ENCODE results near the gene XPR1. TPM values are rescaled to one million over a fixed set of nuclear protein-coding genes. Genes with fewer than 3 reads are reported as not detected.

The XPR1 gene
- total RNA-seq, 4 donors from 2014 or later = 13.4 to 22.1 (median 14.9) TPM

- Histone ChIP-seq H3K27ac (no peak overlapping the region), H3K4me3 (no peak overlapping the region), H3K9me3 (no peaks in the 10 kb centered on the region), H3K36me3 (peaks cover 25% of the 10 kb centered on the region), H3K4me1 (peaks cover 1% of the 10 kb centered on the region), H3K27me3 (no peaks in the 10 kb centered on the region)
- 92% methylated on average over 4 of the region's 4 CpGs for WGBS
- DNase-seq (ENCODE audit: low spot score in 2 of 2) = no peak
- TF ChIP-seq POLR2AphosphoS5 (IDR thresholded peaks at IDR 0.05) (no peak), EP300 (IDR thresholded peaks at IDR 0.05) (no peak), POLR2A (IDR thresholded peaks at IDR 0.05) (no peak), CTCF (IDR thresholded peaks at IDR 0.05) (no peak)
Measured at GRCh38 chr1:180932378-180932777, 300.6 kb downstream of the XPR1 start.

GRCh38 chr1:180933141-180933540 is 301.3 kb downstream of the XPR1 start:
- no peaks in the 10 kb centered on the region for H3K27me3 ChIP-seq
- H3K27ac ChIP-seq = no peak overlapping the region
- TF ChIP-seq EP300 (IDR thresholded peaks at IDR 0.05) (no peak), POLR2AphosphoS5 (IDR thresholded peaks at IDR 0.05) (no peak), POLR2A (IDR thresholded peaks at IDR 0.05) (no peak), CTCF (IDR thresholded peaks at IDR 0.05) (no peak)
- peaks cover 27% of the 10 kb centered on the region for H3K36me3 ChIP-seq
- H3K4me3 ChIP-seq = no peak overlapping the region
- H3K9me3 ChIP-seq = no peaks in the 10 kb centered on the region
- no peak for DNase-seq (ENCODE audit: low spot score in 2 of 2)
- no peaks in the 10 kb centered on the region for H3K4me1 ChIP-seq

- no peak overlapping the region for H3K27ac ChIP-seq
- no peak overlapping the region for H3K4me3 ChIP-seq
- no peaks in the 10 kb centered on the region for H3K27me3 ChIP-seq
- H3K4me1 ChIP-seq = no peaks in the 10 kb centered on the region
- TF ChIP-seq CTCF (IDR thresholded peaks at IDR 0.05) (no peak), POLR2AphosphoS5 (IDR thresholded peaks at IDR 0.05) (no peak), EP300 (IDR thresholded peaks at IDR 0.05) (no peak), POLR2A (IDR thresholded peaks at IDR 0.05) (no peak)
- H3K36me3 ChIP-seq = peaks cover 31% of the 10 kb centered on the region
- DNase-seq (ENCODE audit: low spot score in 2 of 2) = no peak
- H3K9me3 ChIP-seq = no peaks in the 10 kb centered on the region
- 83% methylated on average over 7 of the region's 7 CpGs for WGBS
Measured at GRCh38 chr1:180934563-180934962, 302.7 kb downstream of the XPR1 start.

- WGBS = 90% methylated on average over 18 of the region's 45 CpGs
- Histone ChIP-seq H3K36me3 (peaks cover 31% of the 10 kb centered on the region), H3K27me3 (no peaks in the 10 kb centered on the region), H3K4me1 (no peaks in the 10 kb centered on the region), H3K4me3 (no peak overlapping the region), H3K9me3 (no peaks in the 10 kb centered on the region), H3K27ac (no peak overlapping the region)
- DNase-seq (ENCODE audit: low spot score in 2 of 2) = no peak
- TF ChIP-seq POLR2AphosphoS5 (IDR thresholded peaks at IDR 0.05) = no peak
Measured at GRCh38 chr1:180935326-180936109, 303.7 kb downstream of the XPR1 start.

GRCh38 chr1:180936110-180937011 is 304.5 kb downstream of the XPR1 start:
- no peaks in the 10 kb centered on the region for H3K9me3 ChIP-seq
- DNase-seq (ENCODE audit: low spot score in 2 of 2) = no peak
- TF ChIP-seq POLR2A (IDR thresholded peaks at IDR 0.05) (no peak), EP300 (IDR thresholded peaks at IDR 0.05) (no peak), POLR2AphosphoS5 (IDR thresholded peaks at IDR 0.05) (no peak), CTCF (IDR thresholded peaks at IDR 0.05) (no peak)
- 94% methylated on average over 10 of the region's 28 CpGs for WGBS
- H3K36me3 ChIP-seq = peaks cover 35% of the 10 kb centered on the region
- H3K4me1 ChIP-seq = no peaks in the 10 kb centered on the region
- H3K4me3 ChIP-seq = no peak overlapping the region
- H3K27me3 ChIP-seq = no peaks in the 10 kb centered on the region
- H3K27ac ChIP-seq = no peak overlapping the region
